Naive thymus-derived CD4-positive, alpha-beta T cell (primary cell): ENCODE data around the gene DSTN. TPM values are rescaled to one million over a fixed set of nuclear protein-coding genes. Genes with fewer than 3 reads are reported as not detected.

Experiments used
- ATAC-seq: fragments of 150-1000 bp; cut with Tn5 transposase; 2 replicates; pipeline ENCODE4 v1.10.0; 2021; ENCODE audit warnings: mild to moderate bottlenecking, moderate library complexity
- CTCF ChIA-PET: fragments of 350-600 bp; sonication (Branson Sonifier 250); formaldehyde crosslinking; loops from one replicate; lab custom pipeline; 2021; ENCODE audit warnings: antibody characterized with exemption; lab: Charles Lee
- POLR2A ChIA-PET: fragments of 350-600 bp; sonication (Branson Sonifier 250); formaldehyde crosslinking; loops from one replicate; lab custom pipeline; 2021; ENCODE audit warnings: antibody characterized with exemption, inconsistent platforms; lab: Charles Lee
- DNase-seq, 9 donors: peaks; one replicate each; pipeline versions ENCODE4 v3.0.0 to v3.0.0-alpha.2; 2020 to 2022; ENCODE audit warnings: mixed read lengths in 1 of 9
- H3K27ac ChIP-seq: one replicate; pipeline ENCODE4 v1.7.0; 2013; ENCODE audit warnings: mild to moderate bottlenecking, low read depth, low read length, moderate library complexity
- H3K27me3 ChIP-seq, 2 donors: one replicate each; pipeline ENCODE4 v1.7.0; 2013; ENCODE audit warnings: low read length in 2 of 2, mild to moderate bottlenecking in 2 of 2, moderate library complexity in 2 of 2; ENCODE audit not compliant: control insufficient read depth in 2 of 2, insufficient read depth in 2 of 2
- H3K36me3 ChIP-seq, 3 experiments: 1 replicate in 2 of 3; 2 replicates in 1 of 3; pipeline ENCODE4 v1.7.0; 2013; ENCODE audit warnings: low read length in 3 of 3, mild to moderate bottlenecking in 3 of 3, moderate library complexity in 1 of 3; ENCODE audit not compliant: insufficient read depth in 3 of 3, control insufficient read depth in 2 of 3
- H3K4me1 ChIP-seq, 2 donors: one replicate each; pipeline ENCODE4 v1.7.0; 2013; ENCODE audit warnings: low read length in 2 of 2, mild to moderate bottlenecking in 2 of 2, moderate library complexity in 1 of 2; ENCODE audit not compliant: control insufficient read depth in 2 of 2, insufficient read depth in 2 of 2
- H3K4me3 ChIP-seq: 2 replicates; pipeline ENCODE4 v1.7.0; 2013; ENCODE audit warnings: mild to moderate bottlenecking, low read length
- H3K9me3 ChIP-seq, 3 experiments: 1 replicate in 2 of 3; 2 replicates in 1 of 3; pipeline ENCODE4 v1.7.0; 2013; ENCODE audit warnings: low read length in 3 of 3; ENCODE audit not compliant: control insufficient read depth in 2 of 3
- H3K27ac Mint-ChIP-seq, 9 donors: one replicate each; pipeline ENCODE4 v1.8.0; 2020 to 2022; ENCODE audit warnings: mixed read lengths in 9 of 9, mild to moderate bottlenecking in 8 of 9, moderate library complexity in 5 of 9, inconsistent platforms in 2 of 9
- H3K27me3 Mint-ChIP-seq, 5 donors: one replicate each; pipeline ENCODE4 v1.8.0; 2021 to 2022; ENCODE audit warnings: mixed read lengths in 5 of 5, mild to moderate bottlenecking in 1 of 5
- H3K36me3 Mint-ChIP-seq, 5 donors: one replicate each; pipeline ENCODE4 v1.8.0; 2020 to 2022; ENCODE audit warnings: mixed read lengths in 5 of 5, mild to moderate bottlenecking in 3 of 5, inconsistent platforms in 1 of 5
- H3K4me1 Mint-ChIP-seq, 7 donors: one replicate each; pipeline ENCODE4 v1.8.0; 2020 to 2022; ENCODE audit warnings: mixed read lengths in 7 of 7, mild to moderate bottlenecking in 3 of 7, inconsistent platforms in 1 of 7
- H3K4me3 Mint-ChIP-seq, 10 donors: one replicate each; pipeline ENCODE4 v1.8.0; 2020 to 2022; ENCODE audit warnings: mild to moderate bottlenecking in 10 of 10, mixed read lengths in 10 of 10, moderate library complexity in 6 of 10, inconsistent platforms in 2 of 10
- H3K9me3 Mint-ChIP-seq, 11 donors: one replicate each; pipeline ENCODE4 v1.8.0; 2020 to 2022; ENCODE audit warnings: mixed read lengths in 11 of 11, mild to moderate bottlenecking in 4 of 11, inconsistent platforms in 1 of 11, moderate library complexity in 1 of 11
- intact Hi-C, 2 donors: fragments of 100-400 bp; cut with micrococcal nuclease; formaldehyde crosslinking; loops; one replicate each; pipeline ENCODE4 v1.15.1; 2023
- polyA plus RNA-seq, 2 donors: library from polyadenylated mRNA; unstranded; fragments of 300-500 nt; fragmentation: Illumina TruSeq; gene quantifications; one replicate each; pipeline ENCODE4 v1.2.3, GENCODE V29; 2021
- total RNA-seq, 6 experiments: library from RNA in 5 of 6; stranded (reverse) in 5 of 6; gene quantifications; 1 replicate in 5 of 6; 2 replicates in 1 of 6; pipeline ENCODE4 v1.2.3 and lab custom pipeline; 2021 to 2026

DSTN gene
- total and polyA plus RNA-seq, 7 experiments from 2014 or later, result 28.7 to 113 (median 38.7) TPM

- ChIA-PET CTCF (no interaction called here), POLR2A (interaction anchor here (0.7 kb wide), 1 partner anchor 21 kb away, joined by 5 read pairs; no protein-coding TSS in a partner anchor)
- Mint-ChIP-seq H3K4me3 (no peak overlapping the region), H3K9me3 (no peaks in the 10 kb centered on the region), H3K27ac (no peak overlapping the region), H3K27me3 (no peaks in the 10 kb centered on the region), H3K4me1 (peaks cover 0 to 24% (median 0%) of the 10 kb centered on the region in 7 donors), H3K36me3 (no peaks in the 10 kb centered on the region)
- ATAC-seq (no peak), DNase-seq (no peak)
- intact Hi-C loops, result no loop called here
- Histone ChIP-seq H3K27me3 (no peaks in the 10 kb centered on the region), H3K4me3 (no peak overlapping the region), H3K36me3 (no peaks in the 10 kb centered on the region), H3K4me1 (no peaks in the 10 kb centered on the region), H3K27ac (no peak overlapping the region), H3K9me3 (no peaks in the 10 kb centered on the region)
These were observed 12.8 kb upstream of the DSTN start for GRCh38 chr20:17556837-17557674.

GRCh38 chr20:17557675-17558006 is 12.2 kb upstream of the DSTN start:
- no peaks in the 10 kb centered on the region for H3K36me3 ChIP-seq
- H3K4me1 ChIP-seq, result no peaks in the 10 kb centered on the region
- intact Hi-C loops, result loop anchor here in 1 of 2 donors (1.0 kb wide), 1 partner anchor 12 kb away; no protein-coding TSS in a partner anchor
- Mint-ChIP-seq H3K9me3 (no peaks in the 10 kb centered on the region), H3K27me3 (no peaks in the 10 kb centered on the region), H3K36me3 (no peaks in the 10 kb centered on the region), H3K4me1 (peaks cover 0 to 24% (median 0%) of the 10 kb centered on the region in 7 donors), H3K27ac (no peak overlapping the region), H3K4me3 (no peak overlapping the region)
- H3K27ac ChIP-seq, result no peak overlapping the region
- ChIA-PET CTCF (no interaction called here), POLR2A (interaction anchor here (0.7 kb wide), 1 partner anchor 20 kb away, joined by 5 read pairs; no protein-coding TSS in a partner anchor)
- no peak for ATAC-seq
- H3K27me3 ChIP-seq, result no peaks in the 10 kb centered on the region
- no peak for DNase-seq
- H3K4me3 ChIP-seq, result no peak overlapping the region
- no peaks in the 10 kb centered on the region for H3K9me3 ChIP-seq

- ChIA-PET POLR2A (interaction anchor here (0.7 kb wide), 1 partner anchor 19 kb away, joined by 5 read pairs; no protein-coding TSS in a partner anchor), CTCF (no interaction called here)
- no peaks in the 10 kb centered on the region for H3K9me3 Mint-ChIP-seq
- Histone ChIP-seq H3K27ac (no peak overlapping the region), H3K27me3 (no peaks in the 10 kb centered on the region), H3K9me3 (no peaks in the 10 kb centered on the region), H3K4me1 (no peaks in the 10 kb centered on the region), H3K36me3 (no peaks in the 10 kb centered on the region), H3K4me3 (no peak overlapping the region)
- intact Hi-C loops, result loop anchor here in 1 of 2 donors (1.0 kb wide), 1 partner anchor 11 kb away; no protein-coding TSS in a partner anchor
- ATAC-seq, result peak; percentile 46
- H3K36me3 Mint-ChIP-seq, result no peaks in the 10 kb centered on the region
- peaks cover 0 to 24% (median 0%) of the 10 kb centered on the region in 7 donors for H3K4me1 Mint-ChIP-seq
- no peak overlapping the region for H3K4me3 Mint-ChIP-seq
- peak overlapping the region in 1 of 9 donors; percentile 74 for H3K27ac Mint-ChIP-seq
- peak in 1 of 9 donors; percentile 59 for DNase-seq
- H3K27me3 Mint-ChIP-seq, result no peaks in the 10 kb centered on the region
These were observed 11.5 kb upstream of the DSTN start for GRCh38 chr20:17558154-17558940.

DNA sequence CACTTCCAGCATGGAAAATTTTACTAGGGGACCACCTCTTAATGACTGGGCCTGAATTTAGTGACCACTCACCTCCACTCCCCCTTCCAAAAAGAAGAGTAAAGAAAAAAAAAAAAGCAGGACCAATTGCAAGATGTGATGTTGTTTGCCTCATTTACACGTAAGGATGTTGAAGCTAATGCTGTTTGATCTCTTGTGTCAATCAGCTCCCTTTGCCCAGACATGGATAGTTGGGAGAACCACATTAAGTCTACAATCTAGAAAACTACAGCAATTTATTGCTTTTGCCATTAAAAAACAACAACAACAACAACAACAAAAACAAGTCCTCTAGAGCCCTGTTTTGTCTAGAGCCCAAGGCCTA is 11.0 kb upstream of the DSTN start:
- intact Hi-C loops, result loop anchor here in 1 of 2 donors (1.0 kb wide), 1 partner anchor 10 kb away; no protein-coding TSS in a partner anchor
- ATAC-seq, result no peak
- H3K27ac ChIP-seq, result no peak overlapping the region
- ChIA-PET POLR2A (no interaction called here), CTCF (no interaction called here)
- no peak overlapping the region for H3K4me3 ChIP-seq
- no peaks in the 10 kb centered on the region for H3K27me3 ChIP-seq
- peaks cover 0 to under 1% (median 0%) of the 10 kb centered on the region in 5 donors for H3K27me3 Mint-ChIP-seq
- no peaks in the 10 kb centered on the region for H3K36me3 Mint-ChIP-seq
- H3K4me3 Mint-ChIP-seq, result no peak overlapping the region
- peaks cover 0 to 1% (median 0%) of the 10 kb centered on the region in 11 donors for H3K9me3 Mint-ChIP-seq
- H3K4me1 Mint-ChIP-seq, result peaks cover 0 to 24% (median 0%) of the 10 kb centered on the region in 7 donors
- no peaks in the 10 kb centered on the region for H3K9me3 ChIP-seq
- DNase-seq, result no peak
- no peaks in the 10 kb centered on the region for H3K36me3 ChIP-seq
- H3K27ac Mint-ChIP-seq, result peak overlapping the region in 1 of 9 donors; percentile 74
- no peaks in the 10 kb centered on the region for H3K4me1 ChIP-seq

GRCh38 chr20:17559338-17559737 is 10.5 kb upstream of the DSTN start:
- no peaks in the 10 kb centered on the region for H3K9me3 ChIP-seq
- no peak overlapping the region for H3K27ac ChIP-seq
- Mint-ChIP-seq H3K4me1 (peaks cover 0 to 24% (median 0%) of the 10 kb centered on the region in 7 donors), H3K4me3 (no peak overlapping the region), H3K27me3 (peaks cover 0 to 4% (median 0%) of the 10 kb centered on the region in 5 donors), H3K36me3 (no peaks in the 10 kb centered on the region), H3K9me3 (peaks cover 0 to 1% (median 0%) of the 10 kb centered on the region in 11 donors), H3K27ac (no peak overlapping the region)
- no peaks in the 10 kb centered on the region for H3K4me1 ChIP-seq
- ChIA-PET CTCF (no interaction called here), POLR2A (no interaction called here)
- DNase-seq (no peak), ATAC-seq (no peak)
- no peaks in the 10 kb centered on the region for H3K36me3 ChIP-seq
- no peak overlapping the region for H3K4me3 ChIP-seq
- intact Hi-C loops, result no loop called here
- H3K27me3 ChIP-seq, result no peaks in the 10 kb centered on the region

GRCh38 chr20:17560344-17561074 is 9.4 kb upstream of the DSTN start:
- no peaks in the 10 kb centered on the region for H3K4me1 ChIP-seq
- CTCF ChIA-PET, result no interaction called here
- intact Hi-C loops, result no loop called here
- peaks cover 0 to 1% (median 0%) of the 10 kb centered on the region in 11 donors for H3K9me3 Mint-ChIP-seq
- H3K27ac ChIP-seq, result no peak overlapping the region
- H3K36me3 ChIP-seq, result no peaks in the 10 kb centered on the region
- H3K4me3 Mint-ChIP-seq, result no peak overlapping the region
- H3K4me3 ChIP-seq, result no peak overlapping the region
- no peaks in the 10 kb centered on the region for H3K9me3 ChIP-seq
- no peaks in the 10 kb centered on the region for H3K36me3 Mint-ChIP-seq
- H3K27me3 ChIP-seq, result no peaks in the 10 kb centered on the region
- DNase-seq (peak in 1 of 9 donors; percentile 42), ATAC-seq (no peak)
- H3K27me3 Mint-ChIP-seq, result peaks cover 0 to 13% (median 0%) of the 10 kb centered on the region in 5 donors
- peaks cover 0 to 24% (median 0%) of the 10 kb centered on the region in 7 donors for H3K4me1 Mint-ChIP-seq
- POLR2A ChIA-PET, result interaction anchor here (0.6 kb wide), 1 partner anchor 20 kb away, joined by 3 read pairs; no protein-coding TSS in a partner anchor
- no peak overlapping the region for H3K27ac Mint-ChIP-seq
